GM21723 (cell line): ENCODE measurements around the gene NFATC3.

ENCODE experiments used
- ATAC-seq: cut with Tn5 transposase; IDR thresholded peaks from one replicate; pipeline ENCODE4 v1.9.1; 2021; ENCODE audit warnings: mild to moderate bottlenecking, moderate library complexity; ENCODE audit not compliant: unreplicated experiment

NFATC3 gene

GRCh38 chr16:68085259-68086071 is at the start of gene NFATC3:
NFATC3 (plus strand) TSS chr16:68085370; CDS start chr16:68085682, 312 bp downstream.
- ATAC-seq: peak; percentile 52

GRCh38 chr16:68037841-68038597 is 47.2 kb upstream of the NFATC3 start:
- ATAC-seq: no peak

- ATAC-seq: peak; percentile 80
These were observed 44.5 kb upstream of the NFATC3 start for GRCh38 chr16:68040506-68041288.

DNA sequence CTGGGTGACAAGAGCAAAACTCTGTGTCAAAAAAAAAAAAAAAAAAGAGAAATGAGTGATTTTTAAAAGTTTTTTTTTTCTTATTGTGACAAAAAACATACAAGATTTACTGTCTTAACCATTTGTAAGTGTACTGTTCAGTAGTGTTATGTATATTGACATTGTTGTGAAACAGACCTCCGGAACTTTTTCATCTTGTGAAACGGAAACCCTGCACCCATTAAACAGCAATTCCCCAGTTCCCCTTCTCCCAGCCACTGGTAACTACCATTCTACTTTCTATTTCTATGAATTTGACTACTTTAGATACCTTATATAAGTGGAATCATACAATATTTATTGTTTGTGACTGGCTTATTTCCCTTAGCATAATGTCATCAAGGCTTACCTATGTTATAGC is 43.4 kb upstream of the NFATC3 start:
- no peak for ATAC-seq

DNA sequence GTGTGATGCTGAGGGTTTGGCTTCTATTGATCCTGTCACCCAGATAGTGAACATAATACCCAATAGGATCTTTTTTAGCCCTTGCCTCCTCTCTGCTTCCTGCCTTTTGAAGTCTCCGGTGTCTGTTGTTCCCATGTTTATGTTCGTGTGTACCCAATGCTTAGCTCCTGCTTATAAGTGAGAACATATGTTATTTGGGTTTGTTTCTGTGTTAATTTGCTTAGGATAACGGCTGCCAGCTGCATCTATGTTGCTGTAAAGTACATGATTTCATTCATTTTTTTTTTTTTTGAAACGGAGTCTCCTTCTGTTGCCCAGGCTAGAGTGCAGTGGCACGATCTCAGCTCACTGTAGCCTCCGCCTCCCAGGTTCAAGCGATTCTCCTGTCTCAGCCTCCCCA is 39.1 kb upstream of the NFATC3 start:
- no peak for ATAC-seq

DNA sequence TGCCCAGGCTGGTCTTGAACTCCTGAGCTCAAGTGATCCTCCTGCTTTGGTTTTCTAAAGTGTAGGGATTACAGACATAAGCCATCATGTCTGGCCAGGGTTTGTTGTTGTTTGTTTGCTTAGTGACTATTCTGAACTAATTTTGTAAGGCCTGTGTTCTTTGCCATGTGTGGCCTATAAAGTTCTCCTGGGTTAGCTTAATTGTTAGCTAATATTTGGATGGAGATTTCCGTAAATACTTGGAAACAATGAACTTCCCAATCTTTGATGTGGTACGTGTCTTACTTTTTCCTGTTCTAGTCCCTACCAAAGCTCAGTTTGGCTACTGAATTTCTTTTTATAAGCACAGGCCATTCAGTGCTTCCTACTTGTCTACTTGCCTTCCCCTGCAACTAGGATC is 37.2 kb upstream of the NFATC3 start:
- no peak for ATAC-seq

- ATAC-seq: no peak
These were observed 35.7 kb upstream of the NFATC3 start for GRCh38 chr16:68049449-68049848.

- ATAC-seq: no peak
These were observed 29.8 kb upstream of the NFATC3 start for GRCh38 chr16:68055395-68055794.

DNA sequence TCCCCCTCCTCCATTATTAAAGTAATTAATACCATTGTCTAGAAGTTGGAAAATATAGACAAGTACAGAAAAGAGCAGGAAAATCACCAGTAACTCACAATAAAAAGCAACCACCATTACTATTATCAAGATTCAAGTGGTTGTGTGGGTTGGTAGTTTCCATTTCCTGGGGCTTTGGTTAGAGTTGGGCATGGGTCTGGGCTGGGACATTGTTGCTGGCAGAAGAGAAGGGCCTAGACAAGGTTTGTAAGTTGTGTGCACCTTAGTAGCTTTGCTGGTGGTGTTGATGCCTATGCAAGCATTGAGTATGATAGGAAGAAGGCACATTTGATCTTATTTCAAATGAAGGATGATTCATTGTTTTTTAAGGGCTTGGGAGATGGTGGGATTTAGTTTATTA is 25.4 kb upstream of the NFATC3 start:
- no peak for ATAC-seq

DNA sequence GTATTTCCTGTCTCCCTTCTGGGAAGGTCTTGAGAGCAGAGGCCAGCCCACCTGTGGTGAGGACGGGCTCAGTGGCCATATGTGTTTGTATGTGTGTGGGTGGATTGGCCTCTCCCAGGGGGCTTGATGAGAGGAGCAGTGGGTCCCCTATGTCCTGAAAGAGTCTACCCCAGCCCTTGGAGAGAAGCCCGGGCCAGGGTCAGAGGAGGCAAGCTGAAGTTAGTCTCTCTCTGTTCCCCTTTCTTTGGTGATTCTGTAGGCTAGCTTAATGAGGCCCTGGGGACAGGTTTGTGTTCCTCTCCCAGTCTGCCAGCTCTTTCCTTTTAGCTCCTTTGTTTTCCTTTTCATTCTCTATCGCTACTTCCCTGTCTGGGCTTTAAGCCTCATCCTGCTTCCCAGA is 23.8 kb upstream of the NFATC3 start:
- no peak for ATAC-seq

GRCh38 chr16:68062910-68063393 is 22.2 kb upstream of the NFATC3 start:
- ATAC-seq: no peak

GRCh38 chr16:68064791-68065365 is 20.3 kb upstream of the NFATC3 start:
- ATAC-seq: peak; percentile 57

DNA sequence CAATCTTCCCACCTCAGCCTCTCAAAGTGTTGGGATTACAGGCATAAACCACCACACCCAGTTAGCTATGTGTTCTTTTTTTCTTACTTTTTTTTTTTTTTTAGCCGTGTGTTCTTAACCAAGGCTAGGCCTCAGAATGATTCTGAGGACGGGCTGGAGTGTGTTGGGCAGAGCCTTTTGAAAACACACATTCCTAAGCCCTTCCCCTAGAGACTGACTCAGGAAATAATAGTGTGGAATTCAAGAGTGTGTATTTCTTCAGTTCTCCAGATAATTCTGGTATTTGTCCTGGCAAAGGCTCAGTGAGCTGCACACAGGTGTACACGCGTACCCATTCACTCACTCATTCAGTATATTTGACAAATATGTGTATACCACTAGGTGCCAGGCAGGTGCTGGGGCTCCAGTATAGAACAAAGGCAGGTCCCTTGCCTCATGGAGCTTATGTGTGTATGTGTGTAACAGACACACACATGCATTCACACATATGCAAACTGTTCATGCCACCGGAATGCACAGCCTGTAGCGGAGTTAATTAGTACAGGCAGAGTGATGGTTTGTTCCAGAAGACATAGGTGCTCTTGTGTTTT is 19.4 kb upstream of the NFATC3 start:
- ATAC-seq: no peak

DNA sequence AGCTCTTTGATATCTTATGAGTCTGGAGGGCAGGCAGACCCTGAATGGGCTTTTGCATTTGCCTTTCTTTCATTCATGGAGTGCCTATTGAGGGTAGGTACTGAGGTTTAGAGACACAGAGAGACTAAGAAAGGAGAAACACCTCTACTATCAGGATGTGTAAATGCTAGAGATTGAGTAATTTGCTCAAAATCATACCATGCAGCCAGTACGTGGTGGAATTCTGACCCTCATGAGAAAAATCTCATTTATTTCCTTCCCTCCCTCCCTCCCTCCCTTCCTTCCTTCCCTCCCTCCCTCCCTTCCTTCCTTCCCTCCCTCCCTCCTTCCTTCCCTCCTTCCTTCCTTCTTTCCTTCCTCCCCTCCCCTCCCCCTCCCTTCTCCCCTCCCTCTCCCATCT is 18.4 kb upstream of the NFATC3 start:
- no peak for ATAC-seq

- ATAC-seq: no peak
These were observed 16.2 kb upstream of the NFATC3 start for GRCh38 chr16:68068926-68069325.

DNA sequence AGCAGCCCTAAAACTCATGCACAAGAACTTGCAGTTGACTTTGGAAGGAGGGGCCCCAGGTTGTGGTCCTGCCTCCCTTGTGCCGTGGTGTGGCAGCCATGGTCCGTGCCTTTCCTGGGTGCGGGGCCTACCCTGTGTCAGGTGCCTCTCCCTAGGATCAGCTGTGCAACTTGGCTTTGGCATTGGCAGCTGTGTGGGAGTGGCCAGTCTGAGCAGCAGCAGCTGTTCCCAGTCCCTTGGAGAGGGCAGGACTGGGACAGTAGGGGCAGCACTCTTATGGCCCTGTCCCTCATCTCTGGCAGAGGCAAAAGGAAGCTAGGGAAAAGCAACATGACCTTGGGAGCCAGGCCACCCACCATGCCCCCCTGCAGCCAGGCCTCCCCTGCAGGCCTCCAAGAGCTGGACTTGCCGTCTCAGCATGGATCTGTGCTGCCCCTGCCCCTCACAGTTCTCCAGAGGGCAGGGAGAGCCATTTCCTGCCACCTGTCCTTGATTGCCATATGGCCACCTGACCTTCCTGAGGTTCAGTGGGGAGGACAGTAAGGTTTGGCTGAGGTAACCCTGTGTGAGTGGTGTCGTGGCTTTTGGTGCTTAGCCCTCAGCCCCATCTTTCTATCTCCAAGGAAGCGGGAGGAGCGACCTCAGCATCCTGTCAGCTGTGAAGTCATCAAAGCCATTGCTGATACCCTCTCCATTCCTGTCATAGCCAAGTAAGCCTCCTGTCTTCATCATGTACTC is 15.5 kb upstream of the NFATC3 start:
- ATAC-seq: no peak

DNA sequence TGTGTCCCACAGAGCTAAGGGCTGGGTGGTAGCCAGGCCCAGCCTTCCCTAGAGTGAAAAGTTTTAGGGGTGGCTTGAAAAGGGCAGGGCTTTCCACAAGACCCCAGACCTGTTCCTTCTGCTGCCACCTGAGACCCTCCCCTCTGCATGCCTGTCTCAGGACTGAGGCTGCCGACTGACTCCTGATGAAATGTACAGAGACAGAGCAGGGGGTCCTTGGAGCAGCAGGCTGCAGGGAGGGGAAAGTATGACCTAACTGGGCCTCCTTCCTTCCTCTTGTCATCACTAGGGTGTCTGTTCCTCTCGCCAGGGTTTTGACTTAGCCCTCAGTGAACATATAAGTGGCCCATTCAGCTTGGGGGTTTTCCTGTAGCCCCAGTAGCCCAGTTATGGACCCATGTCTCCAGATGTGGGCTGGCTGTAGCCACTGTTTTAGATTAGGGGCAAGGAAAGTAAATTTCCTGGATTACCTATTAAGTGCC is 14.9 kb upstream of the NFATC3 start:
- no peak for ATAC-seq

GRCh38 chr16:68070806-68071517 is 14.2 kb upstream of the NFATC3 start:
- ATAC-seq: no peak

DNA sequence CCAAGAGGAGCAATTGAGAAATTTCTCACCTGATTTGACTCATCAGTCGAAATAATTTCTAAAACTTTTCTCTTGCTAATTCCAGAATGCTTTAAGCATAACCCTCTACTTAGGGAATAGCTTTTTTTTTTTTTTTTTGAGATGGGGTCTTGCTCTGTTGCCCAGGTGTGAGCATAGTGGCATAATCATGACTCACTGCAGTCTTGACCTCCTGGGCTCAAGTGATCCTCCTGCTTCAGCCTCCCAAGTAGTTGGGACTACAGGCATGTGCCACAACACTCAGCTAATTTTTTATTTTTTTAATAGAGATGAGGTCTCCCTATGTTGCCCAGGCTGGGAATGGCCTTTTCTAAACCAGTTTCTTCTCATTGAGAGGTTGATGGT is 13.7 kb upstream of the NFATC3 start:
- no peak for ATAC-seq
